Endometrium (tissue), 2 donors: ENCODE results near the gene MYH11.
"Not testable (repeated sequence)": the region's sequence is repeated elsewhere in the genome, so short reads cannot be mapped to it uniquely, and the experiment has no call there.

Source experiments
- FAIRE-seq: peaks from 2 replicates; lab custom pipeline; 2012; peaks lifted over from hg19 to GRCh38; lab: Jason Lieb, UNC
- donor health status: control.
- donor health status: control.

Gene MYH11

DNA sequence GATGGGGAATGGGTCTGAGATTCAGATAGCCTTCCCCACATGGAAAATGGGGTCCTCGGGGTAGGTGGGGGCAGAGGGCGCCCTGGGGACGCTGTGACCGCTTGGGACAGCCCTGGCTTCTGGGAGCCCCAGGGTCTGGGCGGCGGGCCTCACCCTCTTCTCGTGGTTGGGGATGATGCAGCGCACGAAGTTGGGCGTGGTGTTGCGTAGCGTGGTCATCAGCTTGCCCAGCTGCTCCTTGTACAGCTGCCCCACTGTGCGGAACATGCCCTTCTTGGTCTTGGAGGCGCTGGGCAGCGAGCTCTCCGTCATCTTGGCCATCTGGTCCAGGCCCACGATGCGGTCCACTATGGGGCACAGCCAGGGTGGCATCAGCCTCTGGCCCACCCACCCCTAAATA, 106.8 kb downstream of the MYH11 start:
- FAIRE-seq, result no peak

DNA sequence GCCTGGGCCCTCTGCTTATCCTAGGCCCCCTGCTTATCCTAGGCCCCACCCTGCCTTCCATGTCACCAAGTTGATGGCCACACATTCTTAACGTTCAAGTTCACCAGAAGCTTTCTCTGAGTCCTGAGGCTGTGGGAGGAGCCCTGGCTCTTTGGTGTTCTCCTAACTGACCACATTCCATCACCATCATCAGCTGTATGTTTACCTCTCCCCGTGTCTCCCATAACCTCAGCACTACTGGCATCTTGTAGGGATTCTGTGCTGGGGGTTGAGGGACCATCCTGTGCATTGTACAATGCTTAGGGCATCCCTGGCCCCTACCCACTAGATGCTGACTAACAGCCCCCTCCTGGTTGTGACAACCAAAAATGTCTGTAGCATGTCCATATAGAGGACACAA, 107.5 kb downstream of the MYH11 start:
- no peak for FAIRE-seq

DNA sequence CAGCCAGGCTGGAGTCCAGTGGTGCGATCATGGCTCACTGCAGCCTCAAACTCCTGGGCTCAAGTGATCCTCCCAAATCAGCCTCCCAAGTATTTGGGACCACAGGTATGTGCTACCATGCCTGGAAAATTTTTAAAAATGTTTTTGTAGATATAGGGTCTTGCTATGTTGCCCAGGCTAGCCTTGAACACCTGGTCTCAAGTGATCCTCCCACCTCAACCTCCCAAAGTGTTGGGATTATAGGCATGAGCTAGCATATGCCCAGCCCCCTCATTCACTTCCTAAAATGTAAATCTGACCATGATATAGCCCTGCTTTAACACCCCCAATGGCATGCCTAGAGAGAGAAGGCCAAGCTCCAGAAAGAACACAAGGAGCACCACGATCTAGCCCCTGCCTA, 108.2 kb downstream of the MYH11 start:
- no peak for FAIRE-seq

DNA sequence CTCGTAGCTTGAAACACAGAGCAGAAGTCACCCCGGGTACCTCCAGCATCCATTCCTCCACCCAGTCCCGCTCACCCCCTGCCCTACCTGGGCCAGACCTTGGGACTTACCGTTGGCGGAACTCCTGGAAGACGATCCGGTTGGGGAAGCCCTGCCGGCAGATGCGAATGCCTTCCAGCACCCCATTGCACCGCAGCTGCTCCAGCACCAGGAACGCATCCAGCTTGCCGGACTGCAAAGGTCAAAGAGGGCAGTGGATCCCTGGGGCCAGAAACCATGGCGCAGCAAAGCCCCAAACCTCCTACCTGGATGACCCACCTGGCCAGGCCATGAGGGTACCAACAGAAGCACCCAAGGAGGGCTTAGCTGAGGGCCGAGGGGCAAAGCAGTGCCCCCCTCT, 108.9 kb downstream of the MYH11 start:
- FAIRE-seq, result no peak

DNA sequence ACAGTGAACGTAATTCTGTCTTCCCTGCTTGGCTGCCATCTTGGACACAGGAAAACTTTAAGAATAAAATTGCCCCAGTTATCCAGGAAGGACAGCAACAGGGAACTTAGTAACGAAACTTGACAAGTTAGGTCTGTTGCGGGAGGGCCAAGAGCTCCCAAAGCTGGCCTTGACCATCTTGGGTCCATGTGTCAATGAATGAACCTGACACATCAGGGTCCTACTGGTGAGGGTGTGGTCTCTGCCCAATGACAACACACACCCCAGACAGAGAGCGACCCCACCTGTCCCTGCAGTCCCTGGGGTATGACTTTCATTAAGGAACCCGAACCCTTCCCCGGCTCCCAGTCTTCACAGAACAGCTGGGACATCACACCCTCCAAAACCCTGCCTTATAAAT, 110.5 kb downstream of the MYH11 start:
- no peak for FAIRE-seq

DNA sequence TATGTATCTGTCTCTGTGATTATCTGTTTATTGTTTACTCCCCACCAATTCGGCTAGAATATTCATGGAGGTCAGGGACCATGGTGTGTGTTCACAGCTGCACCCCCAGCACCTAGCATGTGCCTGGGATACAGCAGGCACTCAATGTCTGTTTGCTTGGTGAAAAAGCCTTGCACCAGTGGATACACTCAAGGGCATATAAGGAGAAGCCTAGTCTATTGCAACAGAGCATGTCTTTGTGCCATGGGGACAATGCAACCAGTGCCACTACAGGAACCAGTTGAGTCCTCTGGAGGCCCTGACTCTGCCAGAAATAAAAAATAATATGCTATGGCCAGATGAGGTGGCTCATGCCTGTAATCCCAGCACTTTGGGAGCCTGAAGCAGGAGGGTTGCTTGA, 113.2 kb downstream of the MYH11 start:
- FAIRE-seq, result no peak

DNA sequence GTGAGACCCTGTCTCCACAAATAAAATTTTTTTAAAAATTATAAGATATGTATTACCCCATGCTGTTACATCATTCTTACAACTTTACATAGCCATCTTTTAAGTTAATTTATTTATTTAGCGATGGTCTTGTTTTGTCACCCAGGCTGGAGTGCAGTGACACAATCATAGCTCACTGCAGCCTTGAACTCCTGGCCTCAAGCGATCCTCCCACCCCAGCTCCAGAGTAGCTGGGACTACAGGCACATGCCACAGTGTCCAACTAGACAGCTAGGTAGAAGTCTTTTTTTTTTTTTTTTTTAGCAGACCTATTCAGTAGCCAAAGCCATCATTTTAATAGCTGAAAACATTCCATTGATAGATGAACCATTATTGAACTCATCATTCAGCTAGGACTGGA, 114.1 kb downstream of the MYH11 start:
- FAIRE-seq, result no peak

DNA sequence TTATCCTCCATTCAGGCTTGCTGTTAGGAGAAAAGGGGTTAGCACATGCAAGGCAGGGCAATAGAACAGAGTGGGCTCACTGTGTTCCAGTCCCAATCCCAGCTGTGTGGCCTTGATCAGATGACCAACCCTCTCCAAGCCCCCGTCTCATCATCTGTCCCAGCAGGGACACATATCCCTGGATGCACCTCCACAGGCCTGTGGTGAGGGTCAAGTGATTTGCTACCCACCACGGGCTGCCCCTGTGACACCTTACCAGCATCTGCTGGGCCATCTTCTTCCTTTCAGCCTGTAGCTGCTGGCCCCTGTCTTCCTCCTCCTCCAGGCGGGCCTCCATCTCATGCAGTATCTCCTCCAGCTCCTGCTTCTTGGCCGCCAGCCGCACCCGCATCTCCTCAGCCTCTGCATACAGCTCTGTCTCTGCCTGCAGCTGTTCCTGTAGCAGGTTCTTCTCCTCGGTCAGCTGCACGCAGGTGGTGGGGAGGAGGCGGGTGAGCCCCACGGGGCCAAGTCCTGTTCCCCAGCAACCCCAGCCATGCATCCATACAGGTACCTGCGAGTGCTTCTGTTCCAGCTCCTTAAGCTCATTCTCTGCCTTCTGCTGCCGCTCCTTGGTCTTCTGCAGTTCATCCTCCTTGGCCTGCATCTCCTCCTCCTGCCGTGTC, 115.5 kb downstream of the MYH11 start:
- FAIRE-seq, result no peak

DNA sequence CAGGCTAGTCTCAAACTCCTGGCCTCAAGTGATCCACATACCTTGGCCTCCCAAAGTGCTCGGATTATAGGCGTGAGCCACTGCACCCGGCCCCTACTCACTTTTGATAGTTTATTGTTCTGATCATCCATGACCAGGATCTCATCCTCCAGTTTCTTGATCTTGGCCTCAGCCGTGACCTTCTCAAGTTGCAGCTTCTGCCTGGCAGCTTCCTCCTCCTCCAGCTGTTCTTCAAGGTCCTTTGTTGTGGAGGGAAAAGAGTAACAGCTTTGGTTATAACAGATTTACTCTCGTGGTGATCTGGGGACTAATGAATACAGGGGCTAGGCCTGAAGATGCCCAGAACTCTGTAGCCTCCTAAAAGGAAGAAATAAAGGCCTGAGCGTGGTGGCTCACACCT, 116.9 kb downstream of the MYH11 start:
- FAIRE-seq, result no peak

DNA sequence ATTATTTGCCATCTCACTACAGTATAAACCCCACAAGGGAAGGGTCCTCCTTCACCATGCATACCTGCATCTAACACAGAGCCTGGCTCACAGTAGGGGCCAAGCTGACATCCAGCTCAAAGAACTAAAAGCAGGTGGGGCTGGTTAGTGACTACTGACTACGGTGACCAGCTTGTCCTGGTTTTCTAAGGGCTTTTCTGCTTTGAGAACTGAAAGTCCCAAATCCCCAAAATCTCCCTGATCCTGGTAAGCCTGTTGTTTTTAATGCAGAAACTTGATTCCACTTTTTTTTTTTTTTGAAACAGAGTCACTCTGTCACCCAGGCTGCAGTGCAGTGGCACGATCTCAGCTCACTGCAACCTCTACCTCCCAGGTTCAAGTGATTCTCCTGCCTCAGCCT, 117.4 kb downstream of the MYH11 start:
- FAIRE-seq, result no peak

DNA sequence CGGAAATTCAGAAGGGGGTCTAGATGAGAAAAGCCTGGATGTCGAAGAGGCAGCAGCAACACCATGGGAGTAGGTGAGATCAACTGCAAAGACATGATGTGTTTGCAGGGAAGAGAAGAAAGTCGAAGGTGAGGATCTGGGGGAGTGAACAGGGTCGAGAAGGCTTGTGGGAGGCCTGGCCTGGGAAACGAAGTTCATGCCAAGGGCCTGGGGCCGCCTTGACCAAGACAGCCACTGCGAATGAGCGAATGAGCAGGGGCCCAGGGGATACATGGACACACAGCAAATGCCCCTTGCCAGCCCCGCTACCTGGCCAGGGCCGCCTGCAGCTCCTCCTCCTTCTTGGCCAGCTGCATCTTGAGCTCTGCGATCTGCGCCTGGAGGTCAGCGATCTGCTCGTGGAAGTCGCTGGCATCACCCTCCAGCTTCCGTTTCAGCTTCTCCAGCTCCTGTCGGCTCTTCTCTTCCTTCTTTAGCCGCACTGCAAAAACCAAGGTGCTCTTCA, 119.6 kb downstream of the MYH11 start:
- no peak for FAIRE-seq

DNA sequence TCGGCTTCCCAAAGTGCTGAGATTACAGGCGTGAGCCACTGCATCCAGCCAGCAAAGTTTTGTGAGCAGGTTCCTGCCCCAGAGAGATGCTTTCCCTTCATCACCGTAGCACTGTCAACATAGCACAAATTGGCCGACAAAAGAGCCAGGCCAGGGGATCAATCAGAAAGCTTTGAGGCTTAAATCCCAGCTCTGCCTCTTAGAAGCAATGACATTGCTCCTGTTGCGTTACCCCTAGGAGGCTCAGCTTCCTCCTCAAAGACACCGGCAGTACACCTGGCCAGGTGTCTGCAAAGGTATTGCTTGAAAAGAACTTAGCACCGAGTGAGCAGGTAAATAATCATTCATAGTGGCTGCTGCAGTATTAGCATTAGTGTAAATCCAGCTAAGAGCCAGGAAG, 120.3 kb downstream of the MYH11 start:
- no peak for FAIRE-seq

DNA sequence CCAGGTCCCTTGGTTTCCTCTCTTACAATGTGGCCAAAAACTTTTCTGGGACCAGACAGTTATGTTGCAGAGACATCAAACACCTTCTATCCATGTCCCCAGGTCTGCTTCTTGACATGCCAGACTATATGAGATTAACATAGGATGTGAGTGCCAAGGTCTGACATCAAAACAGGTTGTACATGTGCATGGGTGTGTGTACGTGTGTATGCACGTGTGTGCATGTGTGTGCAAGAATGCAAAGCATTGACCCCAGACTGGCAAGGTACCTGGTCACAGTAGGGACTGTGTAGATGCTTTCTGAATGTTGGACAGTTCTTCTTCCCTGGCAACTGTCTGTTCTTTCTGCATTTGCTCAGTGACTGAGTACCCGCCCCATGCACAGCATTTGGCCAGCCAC, 121.2 kb downstream of the MYH11 start:
- FAIRE-seq, result no peak

DNA sequence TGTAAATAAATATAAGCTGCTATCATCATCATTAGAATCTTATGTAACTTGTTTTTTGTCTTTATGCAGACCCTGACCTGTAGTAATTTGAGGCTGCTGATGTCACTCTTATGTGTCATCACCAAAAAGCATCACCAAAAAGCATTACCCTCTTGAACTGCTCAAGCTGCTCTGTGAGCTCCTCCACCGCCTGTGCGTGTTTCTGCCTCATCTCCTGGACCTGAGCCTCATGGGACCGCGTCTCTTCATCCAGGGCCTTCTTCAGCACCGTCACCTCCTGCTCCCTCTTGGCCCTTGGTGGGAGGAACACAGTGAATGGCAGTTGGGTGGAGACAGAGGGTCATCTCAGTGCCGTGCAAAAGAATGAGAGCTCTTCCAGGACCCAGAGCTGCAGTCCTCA, 124.4 kb downstream of the MYH11 start:
- FAIRE-seq, result no peak

DNA sequence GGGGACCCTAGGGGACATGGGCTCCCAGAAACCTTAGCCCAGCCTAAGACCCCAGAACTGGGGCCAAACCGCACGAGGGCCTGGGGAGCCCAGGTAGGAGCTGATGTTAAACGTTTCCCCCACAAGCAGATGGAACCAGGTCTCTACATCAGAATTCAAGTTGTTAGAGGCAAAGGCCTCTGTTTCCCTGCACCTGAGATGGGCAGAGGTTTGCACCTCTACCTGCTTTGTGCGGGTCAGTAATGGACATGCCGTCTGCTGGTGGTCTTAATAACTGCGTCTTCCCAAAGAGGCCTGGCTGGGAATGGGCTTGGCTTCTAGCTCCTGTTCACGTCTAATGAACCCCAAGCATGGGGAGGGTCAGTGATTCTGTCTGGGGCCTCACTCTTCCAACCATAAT, 127.7 kb downstream of the MYH11 start:
- FAIRE-seq, result no peak

DNA sequence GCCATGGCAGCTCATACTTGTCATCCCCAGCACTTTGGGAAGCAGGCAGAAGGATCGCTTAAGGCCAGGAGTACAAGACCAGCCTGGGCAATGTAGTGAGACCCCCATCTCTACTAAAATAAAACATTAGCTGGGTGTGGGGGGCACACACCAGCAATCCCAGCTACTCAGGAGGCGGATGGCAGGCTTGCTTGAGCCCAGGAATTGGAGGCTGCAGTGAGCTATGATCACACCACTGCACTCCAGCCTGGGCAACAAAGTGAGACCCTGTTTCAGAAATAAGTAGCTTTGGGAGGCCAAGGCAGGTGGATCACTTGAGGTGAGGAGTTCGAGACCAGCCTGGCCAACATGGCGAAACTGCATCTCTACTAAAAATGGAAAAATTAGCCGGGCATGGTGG, 129.1 kb downstream of the MYH11 start:
- FAIRE-seq, result not testable (repeated sequence)

DNA sequence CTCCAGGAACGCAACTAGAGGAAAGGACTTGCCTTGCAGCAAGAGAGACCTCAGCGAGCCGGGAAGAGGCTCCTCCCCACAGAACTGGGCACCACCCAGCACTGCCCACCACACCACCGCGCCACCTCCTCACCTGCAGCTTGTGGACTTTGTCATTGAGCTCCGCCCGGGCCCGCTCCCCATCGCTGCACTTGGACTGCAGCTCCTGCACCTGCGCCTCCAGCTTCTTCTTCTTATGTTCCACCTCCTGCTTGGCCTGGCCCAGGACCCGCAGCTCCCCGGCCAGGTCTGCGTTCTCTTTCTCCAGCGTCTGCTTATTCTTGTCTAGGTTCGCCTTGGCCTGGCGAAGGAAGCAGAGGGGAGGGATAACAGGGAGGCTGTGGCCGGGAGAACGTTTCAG, 130.1 kb downstream of the MYH11 start:
- FAIRE-seq, result no peak

DNA sequence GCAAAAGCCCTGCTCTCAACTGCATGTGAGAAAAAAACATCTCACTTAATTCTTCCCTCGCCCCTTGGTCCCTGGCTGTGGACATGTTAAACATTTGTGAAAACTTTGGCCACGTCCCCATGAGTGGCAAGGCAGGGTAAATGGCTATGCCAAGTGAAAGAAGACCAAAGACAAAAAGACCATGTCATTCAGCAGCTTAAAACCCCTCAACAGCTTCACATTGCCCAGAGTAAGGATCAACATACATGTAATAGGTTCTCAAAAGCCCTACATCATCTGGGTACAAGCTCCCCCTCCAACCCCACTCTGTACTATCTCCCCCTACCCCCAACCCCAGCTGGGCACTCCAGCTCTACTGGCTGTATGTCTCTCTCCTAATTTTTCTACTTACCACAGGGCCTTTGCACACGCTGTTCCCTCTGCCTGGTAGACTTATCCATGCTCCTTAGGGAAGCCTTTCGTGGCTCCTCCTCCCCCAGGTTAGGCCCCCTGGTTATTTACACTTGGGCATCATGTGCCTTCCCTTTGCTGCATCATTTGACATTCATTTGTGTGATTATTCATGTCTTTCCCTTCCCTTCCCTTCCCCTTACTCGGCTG, 131.1 kb downstream of the MYH11 start:
- FAIRE-seq, result no peak

DNA sequence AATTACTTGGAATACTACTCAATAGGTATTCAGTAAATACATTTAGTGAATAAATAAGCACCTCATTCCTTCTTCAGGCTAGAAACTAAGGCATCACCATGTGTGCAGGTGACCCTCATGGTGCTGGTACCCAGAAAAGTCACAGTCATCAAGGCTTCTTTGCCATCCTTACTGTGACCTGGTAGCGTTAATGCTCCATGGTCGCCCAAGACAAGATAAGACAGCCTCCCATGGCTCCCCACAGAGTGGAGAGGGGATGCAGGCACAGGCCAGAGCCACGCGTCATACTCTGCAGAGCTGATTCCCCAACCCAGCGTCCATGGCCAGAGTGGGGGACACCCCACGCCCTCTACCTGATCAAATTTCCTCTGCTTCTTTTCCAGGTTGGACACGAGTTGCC, 133.0 kb downstream of the MYH11 start:
- FAIRE-seq, result no peak

DNA sequence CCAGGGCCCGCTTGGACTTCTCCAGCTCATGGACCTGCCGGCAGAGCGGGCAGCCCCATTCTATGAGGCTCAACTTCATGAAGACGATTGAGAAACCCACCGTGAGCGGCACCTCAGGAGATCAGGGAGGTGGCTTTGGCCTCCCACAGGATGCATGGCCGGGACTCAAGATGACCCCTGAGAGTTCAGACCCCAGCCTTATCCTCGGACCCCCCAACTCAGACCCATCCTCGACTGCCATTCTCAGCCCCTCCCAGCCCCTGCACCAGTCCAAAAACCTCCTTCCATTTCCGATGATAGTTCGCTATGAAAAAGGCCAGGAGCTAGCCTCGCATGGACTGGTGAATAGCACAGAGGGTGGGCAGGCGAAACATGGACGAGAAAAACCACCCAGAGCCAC, 135.8 kb downstream of the MYH11 start:
- FAIRE-seq, result no peak

DNA sequence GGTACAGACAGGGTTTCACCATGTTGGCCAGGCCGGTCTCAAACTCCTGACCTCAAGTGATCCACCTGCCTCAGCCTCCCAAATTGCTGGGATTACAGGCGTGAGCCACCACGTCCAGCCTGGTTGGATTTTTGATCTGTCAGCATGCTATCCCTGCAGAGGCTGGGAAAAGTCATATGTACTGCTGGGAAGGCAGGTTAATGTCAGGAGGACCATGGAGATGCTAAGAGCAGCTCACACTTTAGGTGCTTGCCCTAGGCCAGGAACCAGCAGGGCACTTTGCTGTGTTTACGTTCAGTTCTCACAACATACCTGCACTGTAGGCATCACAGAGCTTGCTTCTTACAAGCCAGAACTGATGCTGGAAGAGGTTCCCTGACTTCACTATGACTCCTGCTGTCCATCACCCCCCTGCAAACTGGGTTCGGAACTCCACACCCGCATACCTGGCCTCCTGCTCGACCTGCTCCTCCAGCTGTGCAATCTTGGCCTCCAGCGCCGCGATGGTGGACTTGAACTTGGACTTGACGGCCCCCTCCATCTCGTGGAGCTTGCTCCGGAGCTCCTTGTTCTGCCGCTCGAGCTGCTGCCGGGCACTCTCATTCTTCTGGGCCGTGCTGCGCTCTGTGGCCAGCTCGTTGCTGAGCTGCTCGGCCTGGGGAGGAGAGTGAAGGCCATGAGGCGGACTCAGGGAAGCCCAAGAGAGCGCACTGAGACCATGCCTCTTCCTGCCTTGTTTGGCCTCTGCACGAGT, 140.0 kb downstream of the MYH11 start:
- FAIRE-seq, result no peak

DNA sequence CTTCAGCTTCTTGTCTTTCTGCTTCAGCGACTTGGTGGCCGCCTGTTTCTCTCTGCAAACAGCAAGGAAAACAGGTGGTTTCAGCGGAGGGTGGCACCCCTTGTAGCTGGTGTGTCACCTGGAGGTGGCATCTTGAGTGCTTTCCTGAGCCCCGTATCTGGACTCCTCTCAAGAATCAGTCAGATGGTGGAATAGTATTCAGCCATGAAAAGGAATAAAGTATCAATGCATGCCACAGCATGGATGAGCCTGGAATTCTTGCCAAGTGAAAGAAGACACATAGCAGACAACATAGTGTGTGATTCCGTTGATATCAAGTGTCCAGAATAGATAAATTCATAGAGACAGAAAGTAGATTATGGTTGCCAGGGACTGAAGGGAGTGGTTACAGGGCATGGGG, 141.6 kb downstream of the MYH11 start:
- FAIRE-seq, result no peak

DNA sequence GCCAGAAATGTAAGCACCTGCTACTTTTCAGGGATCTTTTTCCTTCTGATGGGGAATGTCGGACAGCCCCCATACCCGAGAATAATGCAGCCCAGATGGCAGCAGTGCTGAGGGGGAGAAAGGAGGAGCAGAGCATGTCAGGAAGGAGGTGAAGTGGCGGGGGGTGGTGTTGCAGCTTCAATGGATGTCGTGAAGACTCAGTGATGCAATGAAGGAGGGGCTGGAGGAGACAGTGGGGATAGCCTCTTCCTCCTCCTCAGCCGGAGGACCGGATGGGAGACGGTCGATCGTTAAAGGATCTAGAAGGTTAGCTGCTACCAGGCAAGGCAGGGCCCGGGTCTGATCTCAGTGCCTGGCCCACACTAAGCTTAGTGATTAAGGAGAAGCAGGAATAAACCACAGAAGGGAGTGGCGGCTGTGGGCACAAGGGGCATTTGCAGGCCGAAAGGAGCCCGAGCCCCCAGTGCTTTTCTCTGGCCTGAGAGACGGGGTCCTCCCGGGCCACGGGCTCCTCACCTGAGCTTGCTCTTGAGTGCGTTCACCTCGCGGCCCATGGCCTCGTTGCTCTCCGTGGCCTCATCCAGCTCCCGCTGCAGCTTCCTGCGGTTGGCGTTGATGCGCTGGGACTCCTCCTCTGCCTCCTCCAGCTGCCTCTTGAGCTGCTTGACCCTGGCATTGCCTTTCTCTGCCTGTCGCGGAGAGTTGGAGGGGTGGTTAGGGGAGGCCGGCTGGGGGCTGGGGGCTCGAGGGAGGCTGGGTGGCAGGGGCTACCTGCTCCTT, 142.2 kb downstream of the MYH11 start:
- FAIRE-seq, result no peak
